ENCODE measurements around the gene VAMP8.
A peak's percentile ranks its signal among the peaks of the same experiment; 100 is the strongest.

VAMP8 gene

DNA sequence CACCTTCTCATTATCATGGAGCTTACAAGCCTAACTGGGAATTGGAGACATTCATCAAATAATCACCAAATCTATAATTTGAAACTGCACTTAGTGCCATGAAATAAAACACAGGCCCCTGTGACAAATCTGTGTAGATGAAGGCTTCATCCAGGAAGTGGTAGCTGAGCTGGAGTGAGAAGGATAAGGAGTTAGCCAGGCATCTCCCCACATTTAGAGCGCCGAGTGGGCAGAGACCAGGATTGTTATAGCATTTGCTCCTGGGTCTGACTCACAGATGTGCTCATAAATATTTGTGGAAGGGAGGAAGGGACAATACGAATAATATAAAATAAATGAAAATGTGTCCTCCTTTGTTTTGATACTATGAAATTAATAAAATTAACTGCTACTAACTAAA lies 40.9 kb upstream of the VAMP8 start:
- H3K27ac ChIP-seq: no peak overlapping the region
- no peak for TF ChIP-seq ZFX (IDR thresholded peaks at IDR 0.05; ENCODE audit: borderline replicate concordance)
- TF ChIP-seq, protein P1, sequence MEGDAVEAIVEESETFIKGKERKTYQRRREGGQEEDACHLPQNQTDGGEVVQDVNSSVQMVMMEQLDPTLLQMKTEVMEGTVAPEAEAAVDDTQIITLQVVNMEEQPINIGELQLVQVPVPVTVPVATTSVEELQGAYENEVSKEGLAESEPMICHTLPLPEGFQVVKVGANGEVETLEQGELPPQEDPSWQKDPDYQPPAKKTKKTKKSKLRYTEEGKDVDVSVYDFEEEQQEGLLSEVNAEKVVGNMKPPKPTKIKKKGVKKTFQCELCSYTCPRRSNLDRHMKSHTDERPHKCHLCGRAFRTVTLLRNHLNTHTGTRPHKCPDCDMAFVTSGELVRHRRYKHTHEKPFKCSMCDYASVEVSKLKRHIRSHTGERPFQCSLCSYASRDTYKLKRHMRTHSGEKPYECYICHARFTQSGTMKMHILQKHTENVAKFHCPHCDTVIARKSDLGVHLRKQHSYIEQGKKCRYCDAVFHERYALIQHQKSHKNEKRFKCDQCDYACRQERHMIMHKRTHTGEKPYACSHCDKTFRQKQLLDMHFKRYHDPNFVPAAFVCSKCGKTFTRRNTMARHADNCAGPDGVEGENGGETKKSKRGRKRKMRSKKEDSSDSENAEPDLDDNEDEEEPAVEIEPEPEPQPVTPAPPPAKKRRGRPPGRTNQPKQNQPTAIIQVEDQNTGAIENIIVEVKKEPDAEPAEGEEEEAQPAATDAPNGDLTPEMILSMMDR (IDR thresholded peaks at IDR 0.05): no peak

GRCh38 chr2:85537600-85538506 lies 39.5 kb upstream of the VAMP8 start:
- TF ChIP-seq, protein P1 (IDR thresholded peaks at IDR 0.05): no peak
- TF ChIP-seq ZFX (IDR thresholded peaks at IDR 0.05; ENCODE audit: borderline replicate concordance): no peak
- peak overlapping the region; percentile 97 for H3K27ac ChIP-seq

DNA sequence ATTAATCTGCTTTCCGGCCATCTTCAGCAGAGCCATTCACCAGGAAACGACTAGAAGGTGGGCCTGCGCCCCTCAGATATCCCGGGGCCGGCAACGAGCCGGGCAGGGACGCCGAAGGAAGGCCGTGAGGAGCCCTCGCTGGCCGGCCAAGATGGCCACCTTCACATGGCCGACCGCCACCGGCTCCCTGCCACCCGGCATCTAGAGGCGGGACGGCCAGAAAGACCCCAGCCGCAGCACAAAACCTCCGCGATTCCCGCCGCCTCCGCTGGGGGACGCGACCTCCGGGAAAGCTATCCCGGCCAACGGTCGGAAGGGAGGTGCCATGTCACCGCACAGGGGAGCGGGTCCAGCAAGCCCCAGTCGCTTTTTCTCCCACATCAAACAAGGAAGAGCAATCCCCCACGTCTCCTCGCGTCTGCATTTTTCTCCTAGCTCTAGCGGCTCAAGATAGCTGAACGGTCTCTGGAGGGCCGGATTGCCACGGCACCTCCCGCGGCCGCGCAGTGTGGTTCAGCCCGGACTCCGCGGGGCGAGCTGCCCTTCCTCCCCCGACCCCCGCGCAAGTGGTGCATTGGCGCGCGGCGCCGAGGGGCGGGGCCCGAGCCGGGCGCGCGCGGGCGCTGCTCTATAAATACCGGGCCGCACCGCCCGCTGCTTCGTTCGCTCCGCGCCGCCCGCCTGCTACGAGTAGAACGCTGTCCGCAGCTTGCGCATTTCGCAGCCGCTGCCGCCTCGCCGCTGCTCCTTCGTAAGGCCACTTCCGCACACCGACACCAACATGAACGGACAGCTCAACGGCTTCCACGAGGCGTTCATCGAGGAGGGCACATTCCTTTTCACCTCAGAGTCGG lies 38.7 kb upstream of the VAMP8 start, which contains the start of gene MAT2A:
TSS of gene MAT2A (plus strand) at position 662 of the 854 bp plus-strand sequence. CDS start at position 782, 120 bp downstream.
- TF ChIP-seq, protein P1 (IDR thresholded peaks at IDR 0.05): peak; percentile 86
- no peak for TF ChIP-seq ZFX (IDR thresholded peaks at IDR 0.05; ENCODE audit: borderline replicate concordance)
- H3K27ac ChIP-seq: peak within 1 kb of the TSS; percentile 97

DNA sequence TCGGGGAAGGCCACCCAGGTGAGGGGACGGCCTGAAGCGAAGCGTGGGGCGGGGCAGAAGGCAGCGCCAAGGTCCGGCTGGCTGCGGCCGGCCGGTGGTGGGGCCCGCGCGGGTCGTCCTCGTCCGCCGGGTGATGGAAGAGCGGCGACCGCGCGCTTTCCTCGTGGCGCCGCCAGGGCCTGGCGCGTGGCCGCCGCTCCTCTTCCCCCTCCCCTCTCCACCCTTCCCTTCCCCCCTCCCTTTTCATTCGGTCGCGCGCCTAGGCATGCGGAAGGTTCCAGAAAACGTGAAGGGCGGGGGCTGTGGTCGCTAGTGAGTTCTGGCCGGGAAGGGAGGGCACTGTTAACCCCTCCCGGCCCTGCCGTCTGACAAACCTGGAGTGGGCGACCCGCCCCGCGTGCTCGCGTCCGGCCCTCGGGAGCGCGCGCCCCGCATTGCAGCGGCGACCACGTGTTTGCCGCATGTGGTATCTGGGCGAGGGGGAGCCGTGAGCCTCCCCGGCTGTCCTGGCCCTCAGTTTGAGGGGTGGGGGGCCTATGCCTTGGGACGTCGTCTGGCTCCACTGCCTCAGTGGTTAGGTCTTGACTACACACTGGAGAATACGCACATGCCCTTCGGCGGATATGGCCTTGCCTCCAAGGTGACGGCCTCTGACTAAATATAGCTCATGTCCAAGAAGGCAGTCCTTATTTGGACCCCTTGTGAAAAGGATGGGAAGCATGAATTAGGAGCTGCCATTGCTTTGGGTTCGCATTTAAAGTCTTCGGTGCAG lies 37.8 kb upstream of the VAMP8 start:
- TF ChIP-seq ZFX (IDR thresholded peaks at IDR 0.05; ENCODE audit: borderline replicate concordance): no peak
- TF ChIP-seq, protein P1 (IDR thresholded peaks at IDR 0.05): no peak

DNA sequence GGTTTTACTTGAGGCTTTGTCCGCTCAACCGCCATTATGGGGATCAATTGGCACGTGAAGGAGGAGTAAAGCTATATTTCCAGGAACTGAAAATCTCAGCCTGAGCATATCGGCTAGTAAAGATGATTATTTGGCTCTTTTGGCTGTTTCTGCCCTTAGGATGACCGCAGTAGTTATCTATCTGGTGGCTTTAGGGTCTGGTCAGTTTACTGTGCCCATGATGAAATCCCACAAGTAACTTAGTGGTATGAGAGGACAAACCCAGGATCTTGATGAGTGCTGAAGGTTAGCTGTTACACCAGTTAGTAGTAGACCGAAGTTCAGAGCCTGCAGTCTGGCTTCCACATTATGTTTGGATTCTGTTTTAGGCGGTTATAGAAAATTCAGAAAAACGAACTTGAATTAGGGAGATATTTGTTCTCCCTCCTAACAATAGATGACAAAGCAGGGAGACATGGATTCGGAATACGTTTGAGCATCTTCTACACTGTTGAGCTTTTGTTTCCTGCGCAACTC lies 37.2 kb upstream of the VAMP8 start:
- peak overlapping the region; percentile 97 for H3K27ac ChIP-seq
- TF ChIP-seq, protein P1 (IDR thresholded peaks at IDR 0.05): no peak
- TF ChIP-seq ZFX (IDR thresholded peaks at IDR 0.05; ENCODE audit: borderline replicate concordance): no peak

More for the DNA sequence above, 37.8 kb upstream of the VAMP8 start:
- peak overlapping the region; percentile 97 for H3K27ac ChIP-seq

DNA sequence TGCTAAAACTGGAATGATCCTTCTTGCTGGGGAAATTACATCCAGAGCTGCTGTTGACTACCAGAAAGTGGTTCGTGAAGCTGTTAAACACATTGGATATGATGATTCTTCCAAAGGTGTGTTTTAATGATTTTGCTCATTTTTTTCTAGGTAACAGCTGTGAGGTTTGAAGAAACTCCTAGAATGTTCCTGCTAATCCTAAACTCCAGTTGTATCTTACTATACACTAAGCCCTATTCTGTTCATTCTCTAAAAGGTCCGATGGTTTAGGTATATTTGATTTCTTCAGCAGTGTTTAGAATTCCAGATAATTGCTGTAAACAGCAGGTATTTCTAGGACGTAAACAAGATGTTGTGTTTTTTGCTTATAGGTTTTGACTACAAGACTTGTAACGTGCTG lies 36.1 kb upstream of the VAMP8 start:
- H3K27ac ChIP-seq: peak overlapping the region; percentile 97
- TF ChIP-seq ZFX (IDR thresholded peaks at IDR 0.05; ENCODE audit: borderline replicate concordance): no peak
- TF ChIP-seq, protein P1 (IDR thresholded peaks at IDR 0.05): no peak

Data from 22Rv1 (cell line).